Measurements from ENCODE around the gene ILF3.
A peak's percentile ranks its signal among the peaks of the same experiment; 100 is the strongest.

ILF3 gene

GRCh38 chr19:10679743-10680142 is 25.6 kb downstream of the ILF3 start:
- DNase-seq, result no peak

GRCh38 chr19:10680545-10681135 is 26.5 kb downstream of the ILF3 start:
- no peak for DNase-seq

- no peak for DNase-seq
Measured at GRCh38 chr19:10681658-10682057, 27.5 kb downstream of the ILF3 start.

GRCh38 chr19:10682397-10683063 is 28.4 kb downstream of the ILF3 start:
- no peak for DNase-seq

GRCh38 chr19:10683064-10683426 is 28.9 kb downstream of the ILF3 start:
- DNase-seq, result no peak

- no peak for DNase-seq
Measured at GRCh38 chr19:10683582-10683981, 29.4 kb downstream of the ILF3 start.

GRCh38 chr19:10685210-10685609 is 31.1 kb downstream of the ILF3 start:
- DNase-seq, result no peak

GRCh38 chr19:10686193-10686592 is 32.0 kb downstream of the ILF3 start:
- no peak for DNase-seq

- DNase-seq, result no peak
Measured at GRCh38 chr19:10686661-10687517, 32.7 kb downstream of the ILF3 start.

- DNase-seq, result no peak
Measured at GRCh38 chr19:10687518-10688288, 33.6 kb downstream of the ILF3 start.

GRCh38 chr19:10688545-10689280 is 34.6 kb downstream of the ILF3 start:
- no peak for DNase-seq

GRCh38 chr19:10690341-10690781 is 36.2 kb downstream of the ILF3 start:
- DNase-seq, result no peak

GRCh38 chr19:10691178-10691881 is 37.2 kb downstream of the ILF3 start:
- no peak for DNase-seq

GRCh38 chr19:10691883-10692282 is 37.7 kb downstream of the ILF3 start:
- DNase-seq, result no peak

- DNase-seq, result no peak
Measured at GRCh38 chr19:10692673-10693264, 38.6 kb downstream of the ILF3 start.

GRCh38 chr19:10694706-10695307 is 40.7 kb downstream of the ILF3 start:
- peak; percentile 41 for DNase-seq

GRCh38 chr19:10695401-10696398 is 41.6 kb downstream of the ILF3 start:
- DNase-seq, result peak; percentile 98

- peak; percentile 79 for DNase-seq
Measured at GRCh38 chr19:10699650-10700335, 45.6 kb downstream of the ILF3 start.

- DNase-seq, result peak; percentile 39
Measured at GRCh38 chr19:10701955-10702525, 47.9 kb downstream of the ILF3 start.

All from NCI-H510A treated with DMSO at 0.1 percent for 48 hours (cell line).